HEK293 (cell line): ENCODE data around the gene BTBD7.

Source experiments
- KLF9 ChIP-seq: fragments of 450-650 bp; formaldehyde crosslinking; IDR thresholded peaks from 2 replicates; pipeline ENCODE4 v1.5.1; 2016; ENCODE audit warnings: missing biosample characterization, missing genetic modification characterization, low read depth
- TF ChIP-seq, protein P1 (sequence below): fragments of 450-650 bp; formaldehyde crosslinking; IDR thresholded peaks from 2 replicates; pipeline ENCODE4 v1.5.1; 2016; ENCODE audit warnings: missing biosample characterization, missing genetic modification characterization

DNA sequence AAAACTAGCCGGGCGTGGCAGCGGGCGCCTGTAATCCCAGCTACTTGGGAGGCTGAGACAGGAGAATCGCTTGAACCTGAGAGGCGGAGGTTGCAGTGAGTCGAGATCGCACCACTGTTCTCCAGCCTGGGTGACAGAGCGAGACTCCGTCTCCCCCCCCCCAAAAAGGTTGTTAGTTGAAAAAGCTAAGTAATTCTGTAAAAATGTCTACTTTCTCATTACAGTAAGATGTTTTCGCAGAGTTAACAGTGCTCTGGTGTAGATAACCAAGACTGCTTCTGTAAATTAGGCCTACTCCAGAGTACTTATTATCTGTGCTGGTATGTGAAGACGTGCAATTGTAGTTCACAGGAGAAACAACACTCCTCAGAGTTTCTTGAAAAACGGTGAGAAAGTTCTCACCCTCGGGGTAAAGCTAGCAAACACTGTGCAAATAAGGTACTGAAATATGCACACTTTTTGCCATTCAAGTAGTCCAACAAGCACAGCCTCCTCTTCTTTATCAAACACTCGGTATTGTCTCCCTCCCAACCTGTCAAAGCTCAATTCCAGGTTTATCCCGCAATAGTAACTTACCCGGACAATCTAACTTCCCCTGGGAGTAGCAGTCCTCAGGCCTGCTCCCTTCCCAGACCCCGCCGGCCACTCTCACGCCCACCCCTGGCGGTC is 974 bp downstream of the BTBD7 start:
- TF ChIP-seq KLF9 = 0 out of 2 replicates have a peak, but pooled peaks have one; percentile 41
- TF ChIP-seq, protein P1, sequence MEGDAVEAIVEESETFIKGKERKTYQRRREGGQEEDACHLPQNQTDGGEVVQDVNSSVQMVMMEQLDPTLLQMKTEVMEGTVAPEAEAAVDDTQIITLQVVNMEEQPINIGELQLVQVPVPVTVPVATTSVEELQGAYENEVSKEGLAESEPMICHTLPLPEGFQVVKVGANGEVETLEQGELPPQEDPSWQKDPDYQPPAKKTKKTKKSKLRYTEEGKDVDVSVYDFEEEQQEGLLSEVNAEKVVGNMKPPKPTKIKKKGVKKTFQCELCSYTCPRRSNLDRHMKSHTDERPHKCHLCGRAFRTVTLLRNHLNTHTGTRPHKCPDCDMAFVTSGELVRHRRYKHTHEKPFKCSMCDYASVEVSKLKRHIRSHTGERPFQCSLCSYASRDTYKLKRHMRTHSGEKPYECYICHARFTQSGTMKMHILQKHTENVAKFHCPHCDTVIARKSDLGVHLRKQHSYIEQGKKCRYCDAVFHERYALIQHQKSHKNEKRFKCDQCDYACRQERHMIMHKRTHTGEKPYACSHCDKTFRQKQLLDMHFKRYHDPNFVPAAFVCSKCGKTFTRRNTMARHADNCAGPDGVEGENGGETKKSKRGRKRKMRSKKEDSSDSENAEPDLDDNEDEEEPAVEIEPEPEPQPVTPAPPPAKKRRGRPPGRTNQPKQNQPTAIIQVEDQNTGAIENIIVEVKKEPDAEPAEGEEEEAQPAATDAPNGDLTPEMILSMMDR = peak; percentile 55; the same call in 1 of the 2 replicates
